Keratinocyte (primary cell): ENCODE measurements around the gene CNR1. TPM values are rescaled to one million over a fixed set of nuclear protein-coding genes. Genes with fewer than 3 reads are reported as not detected.

ENCODE experiments used
- DNase-seq: peaks from one replicate; pipeline ENCODE4 v3.0.0-alpha.2; 2011; ENCODE audit warnings: low read depth, missing footprints, low spot score
- FAIRE-seq: peaks from 2 replicates; lab custom pipeline; 2011; peaks lifted over from hg19 to GRCh38; lab: Jason Lieb, UNC
- H2AFZ ChIP-seq: 2 replicates; pipeline ENCODE4 v1.6.0; 2012; ENCODE audit warnings: low read length, control low read depth, inconsistent platforms; ENCODE audit not compliant: control insufficient read depth
- H3K27ac ChIP-seq: 2 replicates; pipeline ENCODE4 v1.5.1; 2011; ENCODE audit warnings: low read length; ENCODE audit not compliant: control insufficient read depth, insufficient read depth
- H3K27me3 ChIP-seq: 3 replicates; pipeline ENCODE4 v1.6.0; 2011; ENCODE audit warnings: low read length; ENCODE audit not compliant: control insufficient read depth, insufficient read depth; ENCODE audit errors: extremely low read depth
- H3K36me3 ChIP-seq, 2 experiments: 2 replicates in 1 of 2; 3 replicates in 1 of 2; pipeline ENCODE4 v1.5.1; 2011; ENCODE audit warnings: low read length in 2 of 2, mild to moderate bottlenecking in 1 of 2; ENCODE audit not compliant: control insufficient read depth in 2 of 2, insufficient read depth in 2 of 2; ENCODE audit errors: extremely low read depth in 1 of 2
- H3K4me1 ChIP-seq: 3 replicates; pipeline ENCODE4 v1.5.1; 2011; ENCODE audit warnings: low read length; ENCODE audit not compliant: control insufficient read depth, insufficient read depth; ENCODE audit errors: extremely low read depth
- H3K4me2 ChIP-seq: 3 replicates; pipeline ENCODE4 v1.6.0; 2011; ENCODE audit warnings: low read depth, low read length; ENCODE audit not compliant: control insufficient read depth, insufficient read depth; ENCODE audit errors: extremely low read depth
- H3K4me3 ChIP-seq, 3 experiments: fragments of 200-600 bp in 1 of 3; sonication (generic) in 1 of 3; 2 replicates in 2 of 3; 3 replicates in 1 of 3; pipeline ENCODE4 v1.5.1; 2011 to 2016; ENCODE audit warnings: low read length in 3 of 3, mild to moderate bottlenecking in 3 of 3, control low read depth in 2 of 3, inconsistent platforms in 1 of 3, low read depth in 1 of 3, mixed read lengths in 1 of 3, mixed run types in 1 of 3, moderate library complexity in 1 of 3; ENCODE audit not compliant: control insufficient read depth in 2 of 3, insufficient read depth in 2 of 3; ENCODE audit errors: extremely low read depth in 1 of 3
- H3K79me2 ChIP-seq: 2 replicates; pipeline ENCODE4 v1.6.0; 2012; ENCODE audit warnings: low read length; ENCODE audit not compliant: control insufficient read depth, insufficient read depth
- H3K9ac ChIP-seq: 3 replicates; pipeline ENCODE4 v1.6.0; 2011; ENCODE audit warnings: low read length; ENCODE audit not compliant: control insufficient read depth, insufficient read depth; ENCODE audit errors: extremely low read depth
- H3K9me1 ChIP-seq: 3 replicates; pipeline ENCODE4 v1.6.0; 2011; ENCODE audit warnings: low read length; ENCODE audit not compliant: control insufficient read depth, insufficient read depth; ENCODE audit errors: extremely low read depth
- H3K9me3 ChIP-seq: 2 replicates; pipeline ENCODE4 v1.5.1; 2012; ENCODE audit warnings: low read depth, low read length; ENCODE audit not compliant: control insufficient read depth
- H4K20me1 ChIP-seq: 3 replicates; pipeline ENCODE4 v1.6.0; 2011; ENCODE audit warnings: low read length; ENCODE audit not compliant: control insufficient read depth, insufficient read depth; ENCODE audit errors: extremely low read depth
- EZH2 ChIP-seq: IDR thresholded peaks from one replicate; pipeline ENCODE4 v1.6.1; 2012; ENCODE audit warnings: inconsistent platforms, mild to moderate bottlenecking, low read length, moderate library complexity
- dilution Hi-C: fragments of 300-500 bp; cut with MboI; formaldehyde crosslinking; loops from one replicate; pipeline ENCODE4 v1.7.0; 2020; ENCODE audit warnings: low sequenced_read_pairs; ENCODE audit not compliant: extremely low pct_ligation_motif_present
- polyA plus RNA-seq, 5 experiments: library from polyadenylated mRNA; depleted of rRNA in 3 of 5; stranded (reverse) in 3 of 5; stranded (forward) in 1 of 5; unstranded in 1 of 5; fragments of >200 nt; gene quantifications; 1 replicate in 1 of 5; 2 replicates in 3 of 5; 3 replicates in 1 of 5; pipeline versions ENCODE4 v1.2.1 to v1.2.3, GENCODE V29; 2011 to 2012; ENCODE audit warnings: missing spikeins in 2 of 5, low read depth in 1 of 5, low replicate concordance in 1 of 5
- TF ChIP-seq, protein P1 (sequence below), 3 experiments: IDR thresholded peaks in 1 of 3; conservative IDR thresholded peaks in 1 of 3; optimal IDR thresholded peaks in 1 of 3; 2 replicates in 2 of 3; 3 replicates in 1 of 3; pipeline versions ENCODE3 to v1.5.1; 2011; ENCODE audit warnings: low read length in 3 of 3, mild to moderate bottlenecking in 3 of 3, moderate library complexity in 2 of 3, control low read depth in 1 of 3, inconsistent platforms in 1 of 3; ENCODE audit not compliant: insufficient read depth in 2 of 3; ENCODE audit errors: extremely low read depth in 1 of 3

CNR1 gene
- polyA plus RNA-seq, 1 donor (not counting 4 experiments of a cell fraction or from before 2014, with no cell fraction given): not detected

DNA sequence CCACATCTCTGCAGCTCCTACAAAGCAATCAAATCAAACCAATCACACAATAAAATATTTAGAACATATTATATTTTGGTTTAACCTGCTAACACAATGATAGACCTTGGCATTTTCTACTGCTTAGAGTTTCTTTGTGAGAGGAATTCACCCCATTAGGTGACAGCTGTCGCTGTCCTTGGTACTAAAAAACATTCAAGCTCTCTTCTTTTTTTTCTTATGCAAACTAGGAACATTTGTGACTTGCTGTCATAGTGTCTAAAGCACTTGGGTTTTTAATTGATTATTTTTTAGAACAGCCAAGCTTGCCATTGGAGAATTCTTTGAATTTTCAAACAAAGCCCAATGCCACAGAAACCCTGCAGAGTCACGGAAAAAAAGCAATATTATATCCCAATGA lies 46.4 kb downstream of the CNR1 start:
- Histone ChIP-seq H3K36me3 (no peaks in the 10 kb centered on the region), H3K9me1 (no peaks in the 10 kb centered on the region), H2AFZ (no peak overlapping the region), H3K27me3 (no peaks in the 10 kb centered on the region), H3K4me1 (no peaks in the 10 kb centered on the region), H4K20me1 (no peaks in the 10 kb centered on the region), H3K4me3 (no peak overlapping the region), H3K9ac (no peak overlapping the region), H3K9me3 (no peaks in the 10 kb centered on the region), H3K4me2 (no peak overlapping the region), H3K79me2 (no peaks in the 10 kb centered on the region), H3K27ac (no peak overlapping the region)
- FAIRE-seq (no peak), DNase-seq (no peak)
- dilution Hi-C loops: no loop called here
- TF ChIP-seq, protein P1, sequence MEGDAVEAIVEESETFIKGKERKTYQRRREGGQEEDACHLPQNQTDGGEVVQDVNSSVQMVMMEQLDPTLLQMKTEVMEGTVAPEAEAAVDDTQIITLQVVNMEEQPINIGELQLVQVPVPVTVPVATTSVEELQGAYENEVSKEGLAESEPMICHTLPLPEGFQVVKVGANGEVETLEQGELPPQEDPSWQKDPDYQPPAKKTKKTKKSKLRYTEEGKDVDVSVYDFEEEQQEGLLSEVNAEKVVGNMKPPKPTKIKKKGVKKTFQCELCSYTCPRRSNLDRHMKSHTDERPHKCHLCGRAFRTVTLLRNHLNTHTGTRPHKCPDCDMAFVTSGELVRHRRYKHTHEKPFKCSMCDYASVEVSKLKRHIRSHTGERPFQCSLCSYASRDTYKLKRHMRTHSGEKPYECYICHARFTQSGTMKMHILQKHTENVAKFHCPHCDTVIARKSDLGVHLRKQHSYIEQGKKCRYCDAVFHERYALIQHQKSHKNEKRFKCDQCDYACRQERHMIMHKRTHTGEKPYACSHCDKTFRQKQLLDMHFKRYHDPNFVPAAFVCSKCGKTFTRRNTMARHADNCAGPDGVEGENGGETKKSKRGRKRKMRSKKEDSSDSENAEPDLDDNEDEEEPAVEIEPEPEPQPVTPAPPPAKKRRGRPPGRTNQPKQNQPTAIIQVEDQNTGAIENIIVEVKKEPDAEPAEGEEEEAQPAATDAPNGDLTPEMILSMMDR (optimal IDR thresholded peaks at IDR 0.05 in 1 of 3, IDR thresholded peaks at IDR 0.05 in 1 of 3, conservative IDR thresholded peaks at IDR 0.05 in 1 of 3; ENCODE audit: extremely low read depth in 1 of 3, insufficient read depth in 2 of 3, low read length in 3 of 3): no peak
- no peak for TF ChIP-seq EZH2

DNA sequence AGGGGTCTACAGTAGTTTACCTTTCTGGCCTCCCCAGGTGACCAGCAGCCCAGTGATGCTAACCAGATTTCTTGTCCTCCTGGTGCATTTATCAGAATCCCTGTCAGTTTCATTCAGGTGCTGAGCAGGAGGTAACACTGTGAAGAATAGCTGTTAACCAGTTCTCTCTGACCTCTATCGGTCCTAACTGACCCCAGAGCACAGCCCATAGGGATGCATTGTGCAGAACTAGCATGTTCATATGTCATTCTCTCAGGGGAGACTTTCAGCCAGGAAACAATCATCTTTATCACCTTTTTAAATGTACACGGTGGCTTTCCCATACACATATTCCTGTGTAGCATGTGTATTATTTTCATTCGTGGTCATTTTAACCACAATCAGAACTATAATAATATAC lies 49.9 kb downstream of the CNR1 start:
- H3K27ac ChIP-seq: no peak overlapping the region
- no peaks in the 10 kb centered on the region for H3K9me1 ChIP-seq
- no peak overlapping the region for H3K4me3 ChIP-seq
- no peak overlapping the region for H3K9ac ChIP-seq
- H3K36me3 ChIP-seq: no peaks in the 10 kb centered on the region
- no peaks in the 10 kb centered on the region for H4K20me1 ChIP-seq
- H3K4me1 ChIP-seq: no peaks in the 10 kb centered on the region
- no peaks in the 10 kb centered on the region for H3K79me2 ChIP-seq
- dilution Hi-C loops: no loop called here
- no peak for FAIRE-seq
- no peaks in the 10 kb centered on the region for H3K9me3 ChIP-seq
- H2AFZ ChIP-seq: no peak overlapping the region
- no peak overlapping the region for H3K4me2 ChIP-seq
- H3K27me3 ChIP-seq: no peaks in the 10 kb centered on the region
- no peak for TF ChIP-seq EZH2
- TF ChIP-seq, protein P1 (optimal IDR thresholded peaks at IDR 0.05 in 1 of 3, IDR thresholded peaks at IDR 0.05 in 1 of 3, conservative IDR thresholded peaks at IDR 0.05 in 1 of 3; ENCODE audit: extremely low read depth in 1 of 3, insufficient read depth in 2 of 3, low read length in 3 of 3): no peak
- DNase-seq: no peak
